ENCODE data around the gene EIF3B.
"Not testable (repeated sequence)": the region's sequence is repeated elsewhere in the genome, so short reads cannot be mapped to it uniquely, and the experiment has no call there.

EIF3B gene

DNA sequence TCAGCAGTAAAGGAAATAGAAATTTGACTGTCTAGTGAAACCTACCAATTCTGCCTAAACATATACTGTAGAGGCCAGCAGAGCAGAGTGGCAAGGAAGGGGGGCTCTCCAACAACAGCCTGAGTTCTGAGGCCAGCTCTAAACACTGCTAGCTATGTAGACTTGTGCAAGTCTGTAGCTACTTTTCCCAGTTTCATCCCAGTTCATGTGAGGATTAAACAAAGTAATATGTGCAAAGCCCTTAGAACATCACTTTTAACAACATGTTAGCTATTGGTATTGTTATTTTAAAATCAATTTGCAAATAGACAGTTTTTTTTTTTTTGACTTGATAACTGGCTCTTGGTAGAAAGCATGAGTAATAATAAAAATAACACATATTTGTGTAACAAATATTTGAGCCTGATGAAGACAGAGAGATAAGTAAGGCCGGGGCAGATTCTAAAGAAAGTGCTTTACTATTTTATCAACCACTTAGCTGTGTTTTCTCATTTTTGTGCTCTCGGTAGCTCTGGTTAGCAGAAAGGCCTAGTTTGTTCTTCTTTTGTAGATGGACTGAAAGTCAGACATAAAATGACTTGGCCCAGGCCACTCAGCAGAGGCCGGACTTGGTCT lies 58.1 kb downstream of the EIF3B start:
- Histone ChIP-seq H3K4me3 (ENCODE audit: low read length) (no peak overlapping the region), H2AFZ (ENCODE audit: low read length) (no peak overlapping the region), H3K9me2 (replicated peaks; ENCODE audit: insufficient read depth, low read length) (no peaks in the 10 kb centered on the region), H3F3A (ENCODE audit: insufficient read depth, low read length) (no peaks in the 10 kb centered on the region; the same call in none of the 2 replicates), H3K36me3 (replicated peaks; ENCODE audit: insufficient read depth, low read length) (no peaks in the 10 kb centered on the region; the same call in 1 of the 2 replicates), H4K20me1 (ENCODE audit: insufficient read depth, low read length) (peaks cover 14% of the 10 kb centered on the region), H3K9ac (ENCODE audit: low read length) (no peak overlapping the region), H3K4me1 (ENCODE audit: low read length) (peaks cover 20% of the 10 kb centered on the region), H3K9me3 (replicated peaks; ENCODE audit: insufficient read depth, low read length) (no peaks in the 10 kb centered on the region), H3K27me3 (replicated peaks; ENCODE audit: insufficient read depth, low read length) (no peaks in the 10 kb centered on the region), H3K27ac (ENCODE audit: low read length) (no peak overlapping the region), H3K4me2 (ENCODE audit: low read depth, low read length) (no peak overlapping the region), H3K79me2 (ENCODE audit: low read length) (peaks cover 100% of the 10 kb centered on the region)
- TF ChIP-seq EZH2phosphoT487 (IDR thresholded peaks at IDR 0.05; ENCODE audit: low read length) (no peak), EZH2 (optimal IDR thresholded peaks at IDR 0.05; ENCODE audit: low read depth, low read length) (no peak)
- TF ChIP-seq, protein P1, sequence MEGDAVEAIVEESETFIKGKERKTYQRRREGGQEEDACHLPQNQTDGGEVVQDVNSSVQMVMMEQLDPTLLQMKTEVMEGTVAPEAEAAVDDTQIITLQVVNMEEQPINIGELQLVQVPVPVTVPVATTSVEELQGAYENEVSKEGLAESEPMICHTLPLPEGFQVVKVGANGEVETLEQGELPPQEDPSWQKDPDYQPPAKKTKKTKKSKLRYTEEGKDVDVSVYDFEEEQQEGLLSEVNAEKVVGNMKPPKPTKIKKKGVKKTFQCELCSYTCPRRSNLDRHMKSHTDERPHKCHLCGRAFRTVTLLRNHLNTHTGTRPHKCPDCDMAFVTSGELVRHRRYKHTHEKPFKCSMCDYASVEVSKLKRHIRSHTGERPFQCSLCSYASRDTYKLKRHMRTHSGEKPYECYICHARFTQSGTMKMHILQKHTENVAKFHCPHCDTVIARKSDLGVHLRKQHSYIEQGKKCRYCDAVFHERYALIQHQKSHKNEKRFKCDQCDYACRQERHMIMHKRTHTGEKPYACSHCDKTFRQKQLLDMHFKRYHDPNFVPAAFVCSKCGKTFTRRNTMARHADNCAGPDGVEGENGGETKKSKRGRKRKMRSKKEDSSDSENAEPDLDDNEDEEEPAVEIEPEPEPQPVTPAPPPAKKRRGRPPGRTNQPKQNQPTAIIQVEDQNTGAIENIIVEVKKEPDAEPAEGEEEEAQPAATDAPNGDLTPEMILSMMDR (IDR thresholded peaks at IDR 0.05; ENCODE audit: low read length), result no peak
- no peak for DNase-seq

DNA sequence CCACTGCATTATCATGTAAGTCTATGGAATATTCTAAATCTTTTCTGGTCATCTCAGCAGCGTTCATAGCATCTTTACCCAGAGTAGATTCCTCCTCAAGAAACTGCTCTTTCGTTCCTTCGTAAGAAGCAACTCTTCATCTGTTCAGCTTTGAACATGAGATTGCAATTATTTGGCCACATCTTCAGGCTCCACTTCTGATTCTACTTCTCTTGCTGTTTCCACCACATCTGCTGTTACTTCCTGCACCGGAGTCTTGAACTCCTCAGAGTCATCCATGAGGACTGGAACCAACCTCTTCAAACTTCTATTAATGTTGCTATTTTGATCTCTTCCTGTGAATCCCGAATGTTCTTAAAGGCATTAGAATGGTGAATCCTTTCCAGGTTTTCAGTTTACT lies 61.4 kb downstream of the EIF3B start:
- no peaks in the 10 kb centered on the region for H3K9me2 ChIP-seq (replicated peaks; ENCODE audit: insufficient read depth, low read length)
- H3K36me3 ChIP-seq (replicated peaks; ENCODE audit: insufficient read depth, low read length), result no peaks in the 10 kb centered on the region; the same call in 1 of the 2 replicates
- no peak overlapping the region for H3K27ac ChIP-seq (ENCODE audit: low read length)
- no peaks in the 10 kb centered on the region for H3K9me3 ChIP-seq (replicated peaks; ENCODE audit: insufficient read depth, low read length)
- no peak for DNase-seq
- peaks cover 16% of the 10 kb centered on the region for H4K20me1 ChIP-seq (ENCODE audit: insufficient read depth, low read length)
- H3K27me3 ChIP-seq (replicated peaks; ENCODE audit: insufficient read depth, low read length), result no peaks in the 10 kb centered on the region
- no peak overlapping the region for H3K4me3 ChIP-seq (ENCODE audit: low read length)
- no peak overlapping the region for H3K9ac ChIP-seq (ENCODE audit: low read length)
- H3K79me2 ChIP-seq (ENCODE audit: low read length), result peaks cover 100% of the 10 kb centered on the region
- no peak overlapping the region for H3K4me2 ChIP-seq (ENCODE audit: low read depth, low read length)
- H3F3A ChIP-seq (ENCODE audit: insufficient read depth, low read length), result no peaks in the 10 kb centered on the region; the same call in 1 of the 2 replicates
- H2AFZ ChIP-seq (ENCODE audit: low read length), result no peak overlapping the region
- TF ChIP-seq, protein P1 (IDR thresholded peaks at IDR 0.05; ENCODE audit: low read length), result no peak
- TF ChIP-seq EZH2 (optimal IDR thresholded peaks at IDR 0.05; ENCODE audit: low read depth, low read length) (no peak), EZH2phosphoT487 (IDR thresholded peaks at IDR 0.05; ENCODE audit: low read length) (no peak)
- H3K4me1 ChIP-seq (ENCODE audit: low read length), result 0 out of 2 replicates have a peak, but pooled peaks cover 7% of the 10 kb centered on the region

DNA sequence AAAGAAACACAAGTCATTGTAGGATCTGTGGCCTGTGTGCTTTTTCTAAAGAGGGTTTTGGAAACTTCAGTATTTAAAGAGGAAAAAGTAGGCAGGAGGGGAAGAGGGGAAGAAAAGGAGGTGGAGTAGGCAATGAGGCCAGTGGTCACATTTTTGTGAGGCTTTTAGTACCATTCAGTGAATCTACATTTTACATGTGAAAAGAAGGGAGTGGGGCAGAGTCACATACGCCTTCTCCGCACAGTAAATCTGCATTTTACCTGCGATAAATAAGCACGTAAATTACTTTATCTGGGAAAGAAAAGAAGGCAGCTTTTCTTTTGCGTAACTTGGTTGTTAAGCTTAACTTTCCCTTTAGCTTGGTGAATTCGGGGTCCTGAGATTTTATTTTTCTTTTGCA lies 62.0 kb downstream of the EIF3B start:
- Histone ChIP-seq H3K9me3 (replicated peaks; ENCODE audit: insufficient read depth, low read length) (no peaks in the 10 kb centered on the region), H3K4me2 (ENCODE audit: low read depth, low read length) (no peak overlapping the region), H3K27ac (ENCODE audit: low read length) (no peak overlapping the region), H3K27me3 (replicated peaks; ENCODE audit: insufficient read depth, low read length) (no peaks in the 10 kb centered on the region), H2AFZ (ENCODE audit: low read length) (no peak overlapping the region), H3K9me2 (replicated peaks; ENCODE audit: insufficient read depth, low read length) (no peaks in the 10 kb centered on the region), H4K20me1 (ENCODE audit: insufficient read depth, low read length) (peaks cover 16% of the 10 kb centered on the region), H3K9ac (ENCODE audit: low read length) (no peak overlapping the region), H3F3A (ENCODE audit: insufficient read depth, low read length) (no peaks in the 10 kb centered on the region), H3K79me2 (ENCODE audit: low read length) (peaks cover 100% of the 10 kb centered on the region), H3K36me3 (replicated peaks; ENCODE audit: insufficient read depth, low read length) (no peaks in the 10 kb centered on the region; the same call in 1 of the 2 replicates), H3K4me3 (ENCODE audit: low read length) (no peak overlapping the region), H3K4me1 (ENCODE audit: low read length) (0 out of 2 replicates have a peak, but pooled peaks cover 6% of the 10 kb centered on the region)
- DNase-seq, result no peak
- TF ChIP-seq, protein P1 (IDR thresholded peaks at IDR 0.05; ENCODE audit: low read length), result no peak
- TF ChIP-seq EZH2phosphoT487 (IDR thresholded peaks at IDR 0.05; ENCODE audit: low read length) (no peak), EZH2 (optimal IDR thresholded peaks at IDR 0.05; ENCODE audit: low read depth, low read length) (no peak)

DNA sequence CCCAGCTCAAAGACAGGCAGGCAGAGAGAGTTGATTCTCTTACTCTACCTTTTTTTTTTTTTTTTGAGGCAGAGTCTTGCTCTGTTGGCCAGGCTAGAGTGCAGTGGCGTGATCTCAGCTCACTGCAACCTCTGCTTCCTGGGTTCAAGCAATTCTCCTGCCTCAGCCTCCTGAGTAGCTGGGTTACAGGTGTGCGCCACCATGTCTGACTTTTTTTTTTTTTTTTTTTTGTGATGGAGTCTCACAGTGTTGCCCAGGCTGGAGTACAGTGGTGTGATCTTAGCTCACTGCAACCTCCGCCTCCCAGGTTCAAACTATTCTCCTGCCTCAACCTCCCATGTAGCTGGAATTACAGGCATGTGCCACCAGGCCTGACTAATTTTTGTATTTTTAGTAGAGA lies 62.6 kb downstream of the EIF3B start:
- H3K9ac ChIP-seq (ENCODE audit: low read length); H3F3A ChIP-seq (ENCODE audit: insufficient read depth, low read length); H3K4me1 ChIP-seq (ENCODE audit: low read length); DNase-seq; H3K4me3 ChIP-seq (ENCODE audit: low read length); H3K9me3 ChIP-seq (replicated peaks; ENCODE audit: insufficient read depth, low read length); H2AFZ ChIP-seq (ENCODE audit: low read length); H3K27me3 ChIP-seq (replicated peaks; ENCODE audit: insufficient read depth, low read length); H3K27ac ChIP-seq (ENCODE audit: low read length); H3K4me2 ChIP-seq (ENCODE audit: low read depth, low read length); H3K36me3 ChIP-seq (replicated peaks; ENCODE audit: insufficient read depth, low read length); H3K9me2 ChIP-seq (replicated peaks; ENCODE audit: insufficient read depth, low read length): not testable (repeated sequence)
- peaks cover 100% of the 10 kb centered on the region for H3K79me2 ChIP-seq (ENCODE audit: low read length)
- peaks cover 16% of the 10 kb centered on the region for H4K20me1 ChIP-seq (ENCODE audit: insufficient read depth, low read length)

All from MM.1S (cell line).